CD4-positive, alpha-beta T cell treated with Interleukin-10 for 1 hour (primary cell): ENCODE measurements around the gene FBXO11.

Experiments used
- DNase-seq: peaks from one replicate; pipeline ENCODE4 v3.0.0-alpha.2; 2020

FBXO11 gene

GRCh38 chr2:47783486-47784351 is 122.6 kb downstream of the FBXO11 start:
- DNase-seq = peak; percentile 71

GRCh38 chr2:47782671-47783485 is 123.4 kb downstream of the FBXO11 start, which contains the start of gene MSH6:
MSH6 (plus strand) TSS chr2:47783145; CDS start chr2:47783234, 89 bp downstream.
- DNase-seq = peak; percentile 91

- DNase-seq = no peak
These were observed 124.0 kb downstream of the FBXO11 start for GRCh38 chr2:47782381-47782670.

GRCh38 chr2:47779426-47779790 is 126.9 kb downstream of the FBXO11 start:
- no peak for DNase-seq

GRCh38 chr2:47778698-47779425 is 127.4 kb downstream of the FBXO11 start:
- DNase-seq = no peak

- no peak for DNase-seq
These were observed 128.9 kb downstream of the FBXO11 start for GRCh38 chr2:47777277-47777937.

GRCh38 chr2:47774567-47774966 is 131.7 kb downstream of the FBXO11 start:
- no peak for DNase-seq

GRCh38 chr2:47772343-47772742 is 134.0 kb downstream of the FBXO11 start:
- DNase-seq = no peak

GRCh38 chr2:47771211-47771610 is 135.1 kb downstream of the FBXO11 start:
- DNase-seq = no peak

- DNase-seq = no peak
These were observed 137.0 kb downstream of the FBXO11 start for GRCh38 chr2:47769318-47769717.

GRCh38 chr2:47767880-47768609 is 138.3 kb downstream of the FBXO11 start:
- peak; percentile 69 for DNase-seq

GRCh38 chr2:47767497-47767844 is 138.8 kb downstream of the FBXO11 start:
- no peak for DNase-seq

- DNase-seq = no peak
These were observed 154.4 kb downstream of the FBXO11 start for GRCh38 chr2:47751856-47752414.

- no peak for DNase-seq
These were observed 158.4 kb downstream of the FBXO11 start for GRCh38 chr2:47747878-47748277.

- no peak for DNase-seq
These were observed 162.2 kb downstream of the FBXO11 start for GRCh38 chr2:47744074-47744473.

- DNase-seq = no peak
These were observed 164.7 kb downstream of the FBXO11 start for GRCh38 chr2:47741637-47742036.

GRCh38 chr2:47741101-47741500 is 165.2 kb downstream of the FBXO11 start:
- DNase-seq = no peak
